ENCODE measurements around the gene MCTP1.

The MCTP1 gene

DNA sequence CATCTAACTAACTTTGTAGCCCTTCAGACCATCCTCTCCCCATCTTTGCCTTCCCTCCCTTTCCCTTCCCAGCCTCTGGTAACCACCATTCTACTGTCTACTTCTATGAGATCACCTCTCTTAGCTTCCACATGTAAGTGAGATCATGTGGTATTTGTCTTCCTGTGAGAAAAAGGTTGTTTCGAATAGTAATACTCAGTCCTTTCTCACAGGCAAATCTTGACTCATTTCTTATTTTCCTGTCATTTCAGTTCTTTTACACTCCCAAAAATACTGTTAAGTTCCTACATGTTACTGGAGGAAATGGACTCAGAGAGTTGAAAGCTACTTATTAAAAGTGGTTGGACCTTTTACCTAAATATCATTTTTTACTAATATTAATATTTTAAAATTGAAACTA, 584.3 kb downstream of the MCTP1 start:
- TF ChIP-seq HDGF (IDR thresholded peaks at IDR 0.05; ENCODE audit: borderline replicate concordance), result no peak
- TF ChIP-seq, protein P1, sequence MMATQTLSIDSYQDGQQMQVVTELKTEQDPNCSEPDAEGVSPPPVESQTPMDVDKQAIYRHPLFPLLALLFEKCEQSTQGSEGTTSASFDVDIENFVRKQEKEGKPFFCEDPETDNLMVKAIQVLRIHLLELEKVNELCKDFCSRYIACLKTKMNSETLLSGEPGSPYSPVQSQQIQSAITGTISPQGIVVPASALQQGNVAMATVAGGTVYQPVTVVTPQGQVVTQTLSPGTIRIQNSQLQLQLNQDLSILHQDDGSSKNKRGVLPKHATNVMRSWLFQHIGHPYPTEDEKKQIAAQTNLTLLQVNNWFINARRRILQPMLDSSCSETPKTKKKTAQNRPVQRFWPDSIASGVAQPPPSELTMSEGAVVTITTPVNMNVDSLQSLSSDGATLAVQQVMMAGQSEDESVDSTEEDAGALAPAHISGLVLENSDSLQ (IDR thresholded peaks at IDR 0.05), result no peak
- no peak for TF ChIP-seq ELF4 (IDR thresholded peaks at IDR 0.05)
- TF ChIP-seq L3MBTL2 (conservative IDR thresholded peaks at IDR 0.05), result no peak
- TF ChIP-seq FOXK2 (IDR thresholded peaks at IDR 0.05), result no peak
- TF ChIP-seq LEF1 (IDR thresholded peaks at IDR 0.05; ENCODE audit: borderline replicate concordance), result no peak
- TF ChIP-seq NFRKB (IDR thresholded peaks at IDR 0.05), result no peak
- ChIA-PET CTCF (interaction anchor here (0.7 kb wide), 1 partner anchor 209 kb away, joined by 3 read pairs; no protein-coding TSS in a partner anchor), POLR2A (no interaction called here)
- no peak for DNase-seq (ENCODE audit: extremely low spot score)

DNA sequence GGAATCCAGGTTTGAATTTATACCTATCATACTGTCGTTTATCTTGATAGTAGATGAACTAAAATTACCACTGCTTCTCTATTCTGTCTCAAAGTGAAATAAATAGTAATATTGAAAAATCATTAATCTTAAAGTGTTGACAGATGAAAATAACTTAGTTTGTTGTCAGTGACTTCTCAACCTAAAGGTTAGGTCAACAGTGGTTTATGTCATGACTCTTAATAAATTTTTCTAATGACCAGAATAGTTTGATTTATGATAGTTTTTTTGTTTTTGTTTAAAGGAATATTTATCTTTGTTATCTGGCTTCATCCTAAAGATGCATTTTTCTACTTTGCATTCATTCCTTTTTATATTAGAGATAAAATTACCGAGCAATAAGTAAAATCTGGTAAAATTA, 585.3 kb downstream of the MCTP1 start:
- ChIA-PET CTCF (no interaction called here), POLR2A (no interaction called here)
- no peak for DNase-seq (ENCODE audit: extremely low spot score)
- TF ChIP-seq, protein P1 (IDR thresholded peaks at IDR 0.05), result peak; percentile 65
- no peak for TF ChIP-seq CTBP1 (IDR thresholded peaks at IDR 0.05; ENCODE audit: borderline replicate concordance)

DNA sequence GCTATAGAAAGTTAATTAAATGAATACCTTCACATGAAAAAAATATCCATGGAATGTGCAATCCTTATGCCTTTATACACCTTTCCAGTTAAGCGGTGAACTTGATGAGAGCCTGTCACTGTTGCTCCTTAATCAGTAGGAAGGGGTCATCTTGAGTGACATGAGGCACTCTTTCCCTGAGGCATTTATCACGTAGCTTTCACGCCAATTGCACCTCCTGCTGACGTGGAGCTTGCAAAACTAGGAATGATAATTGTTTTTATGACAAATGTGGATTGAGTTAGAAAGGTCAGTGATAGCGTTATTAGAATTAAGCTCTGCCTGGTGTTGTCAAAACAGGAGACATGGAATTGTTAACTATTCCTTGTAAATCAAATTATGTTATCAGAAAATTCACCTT, 586.7 kb downstream of the MCTP1 start:
- ChIA-PET CTCF (no interaction called here), POLR2A (no interaction called here)
- DNase-seq (ENCODE audit: extremely low spot score), result no peak
- TF ChIP-seq ARNT (IDR thresholded peaks at IDR 0.05), result no peak
- no peak for TF ChIP-seq CTBP1 (IDR thresholded peaks at IDR 0.05; ENCODE audit: borderline replicate concordance)
- TF ChIP-seq, protein P1 (IDR thresholded peaks at IDR 0.05), result peak; percentile 90

DNA sequence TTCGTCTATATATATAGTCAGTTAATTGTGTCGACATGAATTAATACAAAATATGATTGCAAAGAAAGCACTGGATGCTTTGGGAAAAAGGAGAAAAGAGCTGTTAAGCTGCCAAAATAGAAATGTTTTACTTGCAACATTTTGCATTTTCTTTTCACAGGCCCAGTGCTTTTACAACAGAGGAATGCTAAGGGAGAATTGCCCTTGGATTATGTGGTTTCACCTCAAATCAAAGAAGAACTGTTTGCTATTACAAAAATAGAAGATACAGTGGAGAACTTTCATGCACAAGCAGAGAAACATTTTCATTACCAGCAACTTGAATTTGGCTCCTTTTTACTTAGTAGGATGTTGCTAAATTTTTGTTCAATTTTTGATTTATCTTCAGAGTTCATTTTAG, 590.2 kb downstream of the MCTP1 start:
- ChIA-PET CTCF (no interaction called here), POLR2A (no interaction called here)
- TF ChIP-seq L3MBTL2 (conservative IDR thresholded peaks at IDR 0.05), result no peak
- TF ChIP-seq HDGF (IDR thresholded peaks at IDR 0.05; ENCODE audit: borderline replicate concordance), result no peak
- no peak for TF ChIP-seq LEF1 (IDR thresholded peaks at IDR 0.05; ENCODE audit: borderline replicate concordance)
- no peak for TF ChIP-seq TARDBP (IDR thresholded peaks at IDR 0.05)
- no peak for TF ChIP-seq BHLHE40 (IDR thresholded peaks at IDR 0.05; ENCODE audit: borderline replicate concordance)
- no peak for TF ChIP-seq ZNF384 (IDR thresholded peaks at IDR 0.05)
- no peak for TF ChIP-seq ELF4 (IDR thresholded peaks at IDR 0.05)
- no peak for TF ChIP-seq FOXM1 (IDR thresholded peaks at IDR 0.05; ENCODE audit: borderline replicate concordance)
- TF ChIP-seq FOXA1 (IDR thresholded peaks at IDR 0.05), result no peak
- TF ChIP-seq SP1 (IDR thresholded peaks at IDR 0.05), result no peak
- TF ChIP-seq ARNT (IDR thresholded peaks at IDR 0.05), result no peak
- no peak for TF ChIP-seq SUZ12 (IDR thresholded peaks at IDR 0.05)
- TF ChIP-seq FOXK2 (IDR thresholded peaks at IDR 0.05), result no peak
- no peak for TF ChIP-seq CTBP1 (IDR thresholded peaks at IDR 0.05; ENCODE audit: borderline replicate concordance)
- TF ChIP-seq, protein P1 (IDR thresholded peaks at IDR 0.05), result no peak
- DNase-seq (ENCODE audit: extremely low spot score), result no peak

DNA sequence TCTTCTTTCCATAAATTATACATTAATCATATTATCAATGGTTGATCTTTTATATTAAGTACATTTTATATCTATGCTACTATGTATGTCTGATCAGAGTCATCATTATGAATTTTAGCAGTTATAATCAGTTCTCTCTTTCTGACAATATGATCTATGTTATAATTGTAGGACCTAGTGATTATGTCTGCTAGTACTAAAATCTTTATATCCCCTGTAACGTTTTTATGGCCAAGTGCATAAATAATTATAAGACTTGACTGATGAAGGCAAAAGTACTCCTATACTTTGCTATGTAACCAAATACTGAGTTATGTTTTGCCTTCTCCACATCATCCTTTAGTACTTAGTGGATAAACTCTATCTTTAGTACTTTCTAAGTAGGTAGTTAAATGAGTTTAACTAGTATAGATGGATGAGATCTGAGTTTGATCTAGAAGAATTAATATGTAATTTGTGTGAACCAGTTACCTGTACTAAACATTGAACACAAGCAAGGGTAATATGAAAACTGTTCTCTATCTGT, 591.0 kb downstream of the MCTP1 start:
- TF ChIP-seq, protein P1 (IDR thresholded peaks at IDR 0.05), result peak; percentile 77
- TF ChIP-seq FOXA1 (IDR thresholded peaks at IDR 0.05), result no peak
- TF ChIP-seq SP1 (IDR thresholded peaks at IDR 0.05), result no peak
- no peak for TF ChIP-seq ZNF384 (IDR thresholded peaks at IDR 0.05)
- no peak for TF ChIP-seq LEF1 (IDR thresholded peaks at IDR 0.05; ENCODE audit: borderline replicate concordance)
- CTCF ChIA-PET, result no interaction called here
- DNase-seq (ENCODE audit: extremely low spot score), result no peak
- POLR2A ChIA-PET, result no interaction called here

DNA sequence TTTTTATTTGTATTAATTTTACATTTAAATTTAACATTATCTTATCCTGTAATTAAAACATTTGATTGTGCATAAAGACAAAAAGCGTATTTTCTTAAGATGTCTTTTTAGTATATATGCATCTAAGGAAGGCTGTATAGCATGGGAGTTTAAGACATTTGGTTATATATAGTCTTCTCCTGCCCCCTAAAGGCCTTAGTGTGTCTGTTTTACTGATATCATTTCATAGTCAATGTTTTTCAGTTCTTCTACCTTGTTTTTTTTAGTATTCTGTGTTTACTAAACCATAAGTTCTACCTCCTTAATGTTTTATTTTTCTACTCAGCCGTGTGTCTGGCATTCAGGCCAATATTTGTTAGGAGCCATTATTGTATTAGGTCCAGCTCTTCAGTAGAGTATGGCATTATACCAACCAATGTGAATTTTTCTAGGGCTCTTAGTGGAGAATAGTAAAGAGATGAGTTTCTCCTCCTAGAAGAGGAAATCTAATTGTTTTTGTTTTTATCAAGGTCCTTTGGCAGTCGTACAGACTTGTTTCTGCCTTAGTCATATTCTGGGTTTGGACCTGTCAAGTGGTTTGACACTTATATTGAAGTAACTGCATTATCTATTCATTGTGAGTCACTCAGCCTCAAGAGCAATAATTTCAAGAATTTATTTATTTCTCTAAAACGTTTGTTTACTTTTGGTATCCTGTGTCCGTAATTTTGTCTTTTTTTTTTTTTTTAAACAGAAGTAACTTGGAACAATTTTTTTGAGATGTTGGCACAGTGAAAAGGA, 591.7 kb downstream of the MCTP1 start:
- ChIA-PET POLR2A (no interaction called here), CTCF (interaction anchor here (0.7 to 1.4 kb wide), 3 partner anchors 44 to 892 kb away, joined by 3 to 6 read pairs (median 3); no protein-coding TSS in a partner anchor)
- no peak for DNase-seq (ENCODE audit: extremely low spot score)
- no peak for TF ChIP-seq HDGF (IDR thresholded peaks at IDR 0.05; ENCODE audit: borderline replicate concordance)
- no peak for TF ChIP-seq ZNF384 (IDR thresholded peaks at IDR 0.05)
- no peak for TF ChIP-seq ARNT (IDR thresholded peaks at IDR 0.05)
- no peak for TF ChIP-seq L3MBTL2 (conservative IDR thresholded peaks at IDR 0.05)
- TF ChIP-seq CTBP1 (IDR thresholded peaks at IDR 0.05; ENCODE audit: borderline replicate concordance), result no peak
- no peak for TF ChIP-seq TARDBP (IDR thresholded peaks at IDR 0.05)
- TF ChIP-seq ELF4 (IDR thresholded peaks at IDR 0.05), result no peak
- TF ChIP-seq SP1 (IDR thresholded peaks at IDR 0.05), result no peak
- TF ChIP-seq SUZ12 (IDR thresholded peaks at IDR 0.05), result no peak
